A549 (cell line): Measurements from ENCODE around the gene ZNF227. TPM values are rescaled to one million over a fixed set of nuclear protein-coding genes. Genes with fewer than 3 reads are reported as not detected.

ENCODE experiments used
- ATAC-seq, 2 experiments: fragments of 200-7000 bp in 1 of 2; fragments of >200 bp in 1 of 2; cut with Nextera tagmentation in 1 of 2; cut with Tn5 transposase in 1 of 2; 3 replicates each; pipeline versions ENCODE4 v1.8.0 to v1.9.1; 2018 to 2020; ENCODE audit warnings: mild to moderate bottlenecking in 1 of 2, moderate library complexity in 1 of 2
- CTCF ChIA-PET: fragments of 300-600 bp; sonication (Branson Sonifier 250); formaldehyde crosslinking; extraction: SDS; loops from one replicate; lab custom pipeline; 2021; ENCODE audit warnings: antibody characterized with exemption, inconsistent platforms; lab: Yijun Ruan, JAX
- POLR2A ChIA-PET: fragments of 350-600 bp; formaldehyde crosslinking; extraction: SDS; loops from one replicate; lab custom pipeline; 2021; ENCODE audit warnings: antibody characterized with exemption, inconsistent platforms; lab: Yijun Ruan, JAX
- DNase-seq, 2 experiments: peaks; one replicate each; pipeline versions ENCODE4 v3.0.0 to v3.0.0-alpha.2; 2011 to 2016; ENCODE audit warnings: low read depth in 1 of 2, low spot score in 1 of 2
- FAIRE-seq: peaks from 2 replicates; lab custom pipeline; 2011; peaks lifted over from hg19 to GRCh38; lab: Jason Lieb, UNC
- H3K27ac ChIP-seq, 2 experiments: fragments of >200 bp; sonication (Bioruptor Twin); formaldehyde crosslinking; 3 replicates each; pipeline ENCODE4 v1.5.1; 2016 to 2017
- H3K4me1 ChIP-seq: fragments of >200 bp; sonication (Bioruptor Twin); formaldehyde crosslinking; 3 replicates; pipeline ENCODE4 v1.6.1; 2016
- H3K4me2 ChIP-seq: fragments of >200 bp; sonication (Bioruptor Twin); formaldehyde crosslinking; 3 replicates; pipeline ENCODE4 v1.6.1; 2016
- H3K4me3 ChIP-seq: fragments of >200 bp; sonication (Bioruptor Twin); formaldehyde crosslinking; 3 replicates; pipeline ENCODE4 v1.5.1; 2016
- H3K9me3 ChIP-seq: fragments of >200 bp; sonication (Bioruptor Twin); formaldehyde crosslinking; 3 replicates; pipeline ENCODE4 v1.6.1; 2016
- CBX2 ChIP-seq: fragments of 200-600 bp; sonication (generic); IDR thresholded peaks from 2 replicates; pipeline ENCODE4 v1.6.1; 2016; ENCODE audit warnings: low read depth, mild to moderate bottlenecking, borderline replicate concordance
- E2F6 ChIP-seq: IDR thresholded peaks from 2 replicates; pipeline ENCODE4 v1.6.1; 2012; ENCODE audit warnings: low read depth, borderline replicate concordance
- FOSB ChIP-seq: fragments of 250-450 bp; sonication (Bioruptor Pico); IDR thresholded peaks from 2 replicates; pipeline ENCODE4 v1.5.0; 2020; ENCODE audit warnings: mild to moderate bottlenecking, moderate library complexity
- FOSL2 ChIP-seq, 2 experiments: fragments of 450-650 bp in 1 of 2; fragments of >200 bp in 1 of 2; sonication (Bioruptor Twin) in 1 of 2; formaldehyde crosslinking; IDR thresholded peaks; 2 replicates each; pipeline versions ENCODE4 v1.5.0 to v1.6.1; 2016 to 2020; ENCODE audit warnings: mild to moderate bottlenecking in 1 of 2, moderate library complexity in 1 of 2
- FOXS1 ChIP-seq: fragments of 250-450 bp; sonication (Bioruptor Pico); IDR thresholded peaks from 2 replicates; pipeline ENCODE4 v1.5.0; 2020; ENCODE audit warnings: mild to moderate bottlenecking, moderate library complexity
- HOXB13 ChIP-seq: fragments of 250-450 bp; sonication (Bioruptor Pico); IDR thresholded peaks from 2 replicates; pipeline ENCODE4 v1.5.0; 2020; ENCODE audit warnings: low read depth, mild to moderate bottlenecking, moderate library complexity
- HOXB5 ChIP-seq: fragments of 250-450 bp; sonication (Bioruptor Pico); IDR thresholded peaks from 2 replicates; pipeline ENCODE4 v1.5.0; 2020; ENCODE audit warnings: mild to moderate bottlenecking, moderate library complexity
- JUN ChIP-seq, 2 experiments: fragments of >200 bp; sonication (Bioruptor Twin); formaldehyde crosslinking; IDR thresholded peaks; 2 replicates in 1 of 2; 3 replicates in 1 of 2; pipeline ENCODE4 v1.6.1; 2016 to 2017
- JUNB ChIP-seq: fragments of >200 bp; sonication (Bioruptor Twin); formaldehyde crosslinking; IDR thresholded peaks from 2 replicates; pipeline ENCODE4 v1.6.1; 2016
- KDM5A ChIP-seq: fragments of 200-600 bp; sonication (generic); IDR thresholded peaks from 2 replicates; pipeline ENCODE4 v1.6.1; 2016; ENCODE audit warnings: antibody characterized with exemption, mild to moderate bottlenecking
- PHF8 ChIP-seq: fragments of 200-600 bp; sonication (generic); IDR thresholded peaks from 2 replicates; pipeline ENCODE4 v1.6.1; 2016; ENCODE audit warnings: low read depth, mild to moderate bottlenecking, antibody characterized with exemption, moderate library complexity, borderline replicate concordance
- POLR2A ChIP-seq: IDR thresholded peaks from 2 replicates; pipeline ENCODE4 v1.6.1; 2012; ENCODE audit warnings: mild to moderate bottlenecking, low read length
- RARB ChIP-seq: fragments of 250-450 bp; sonication (Bioruptor Pico); IDR thresholded peaks from 2 replicates; pipeline ENCODE4 v1.8.0; 2021; ENCODE audit warnings: mild to moderate bottlenecking, moderate library complexity
- RFX5 ChIP-seq: fragments of 450-650 bp; IDR thresholded peaks from 2 replicates; pipeline ENCODE4 v1.7.1; 2014; ENCODE audit warnings: antibody characterized with exemption, mild to moderate bottlenecking, moderate library complexity
- RNF2 ChIP-seq: fragments of 200-600 bp; sonication (generic); IDR thresholded peaks from 2 replicates; pipeline ENCODE4 v1.6.1; 2016; ENCODE audit warnings: low read depth, mild to moderate bottlenecking, antibody characterized with exemption, moderate library complexity, borderline replicate concordance
- TP53 ChIP-seq: fragments of 250-450 bp; sonication (Bioruptor Pico); IDR thresholded peaks from 2 replicates; pipeline ENCODE4 v1.5.0; 2021; ENCODE audit warnings: mild to moderate bottlenecking, moderate library complexity
- WGBS: methylation state at CpG from one replicate; pipeline ENCODE4 v1.1.6; 2017; ENCODE audit errors: missing lambda C conversion rate; 5-methylcytosine and 5-hydroxymethylcytosine counted together
- polyA minus RNA-seq: library from RNA; depleted of rRNA, polyadenylated mRNA; stranded (reverse); fragments of >200 nt; gene quantifications from 2 replicates; pipeline ENCODE4 v1.2.3, GENCODE V29; 2011; rRNA and poly(A)+ RNA removed
- polyA plus RNA-seq, 4 experiments: library from polyadenylated mRNA; depleted of rRNA in 3 of 4; stranded (reverse); fragments of >200 nt; fragmentation: RNase III in 1 of 4; extraction: RNeasy Plus Mini Kit Qiagen cat#74134 plus additional on column Dnase treatment in 1 of 4; gene quantifications; 2 replicates in 3 of 4; 3 replicates in 1 of 4; pipeline ENCODE4 v1.2.3, GENCODE V29; 2011 to 2017
- TF ChIP-seq, protein P1 (sequence below): IDR thresholded peaks from 2 replicates; pipeline ENCODE4 v1.6.1; 2012
- TF ChIP-seq, protein P2 (sequence below): fragments of >200 bp; sonication (Bioruptor Twin); formaldehyde crosslinking; IDR thresholded peaks from 3 replicates; pipeline ENCODE4 v1.5.1; 2016
- TF ChIP-seq, protein P3 (sequence below): fragments of 150-350 bp; IDR thresholded peaks from 2 replicates; pipeline ENCODE4 v1.6.1; 2014; ENCODE audit warnings: low read depth, mild to moderate bottlenecking, low read length

Gene ZNF227
- polyA plus RNA-seq (2011; rRNA removed), result 15.8 and 17.1 TPM in 2 replicates
- polyA plus RNA-seq (2012; cell fraction: cytosol; rRNA removed), result 3.8 and 4.0 TPM in 2 replicates
- polyA plus RNA-seq (2012; cell fraction: nucleus; rRNA removed), result 1.5 and 3.4 TPM in 2 replicates
- 10.1 to 10.4 TPM (median 10.1 TPM) in 3 replicates for polyA plus RNA-seq (2017; fragmentation: RNase III; extraction: RNeasy Plus Mini Kit Qiagen cat#74134 plus additional on column Dnase treatment)
- 21.7 and 22.4 TPM in 2 replicates for polyA minus RNA-seq

DNA sequence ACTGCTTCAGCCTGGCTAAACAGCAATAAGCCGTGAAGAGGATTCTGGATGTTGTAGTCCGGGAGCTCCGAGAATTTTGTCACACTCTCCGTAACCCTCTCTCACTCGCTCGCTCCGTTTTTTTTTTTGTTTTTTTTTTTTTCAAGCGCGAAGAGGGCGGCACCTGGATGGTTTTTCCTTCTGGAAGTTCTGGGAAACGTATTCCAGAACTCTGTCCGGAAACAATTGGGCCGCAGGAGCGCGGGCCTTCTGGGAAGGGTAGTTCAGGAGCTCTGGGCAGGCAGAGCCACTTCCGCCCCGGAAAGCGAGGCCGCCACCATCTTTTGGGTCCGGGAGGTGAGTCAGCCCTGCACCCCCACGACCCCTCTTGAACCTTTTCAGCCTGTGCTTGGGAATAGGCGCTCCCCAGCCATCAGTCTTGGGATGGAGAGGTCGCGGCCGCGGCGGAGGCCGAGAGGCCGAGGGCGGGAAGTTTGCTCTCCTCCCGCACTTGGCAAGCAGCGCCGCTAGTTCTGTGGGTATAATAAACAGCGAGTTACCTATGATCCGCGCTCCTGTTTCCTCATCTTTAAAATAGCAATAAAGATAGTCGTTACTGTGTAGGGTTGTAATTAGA lies at the start of gene ZNF227:
TSS of gene ZNF227 (plus strand) at position 283 of the 616 bp plus-strand sequence. CDS start 5,261 bp downstream, outside the sequence.
- TF ChIP-seq E2F6 (peak; percentile 34; the same call in 1 of the 2 replicates), HOXB5 (CRISPR knock-in tag) (no peak), KDM5A (no peak), PHF8 (peak; percentile 80), FOSL2 (IDR thresholded peaks at IDR 0.05) (peak; percentile 61), FOSL2 (CRISPR knock-in tag; IDR thresholded peaks at IDR 0.05) (peak; percentile 93), POLR2A (peak; percentile 70), CBX2 (no peak), JUNB (no peak), JUN (IDR thresholded peaks at IDR 0.05) (peak in 1 of 2 experiments; percentile 82), TP53 (CRISPR knock-in tag) (no peak), FOXS1 (CRISPR knock-in tag) (no peak)
- TF ChIP-seq, protein P1, sequence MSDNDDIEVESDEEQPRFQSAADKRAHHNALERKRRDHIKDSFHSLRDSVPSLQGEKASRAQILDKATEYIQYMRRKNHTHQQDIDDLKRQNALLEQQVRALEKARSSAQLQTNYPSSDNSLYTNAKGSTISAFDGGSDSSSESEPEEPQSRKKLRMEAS, result peak; percentile 58
- TF ChIP-seq, protein P2, sequence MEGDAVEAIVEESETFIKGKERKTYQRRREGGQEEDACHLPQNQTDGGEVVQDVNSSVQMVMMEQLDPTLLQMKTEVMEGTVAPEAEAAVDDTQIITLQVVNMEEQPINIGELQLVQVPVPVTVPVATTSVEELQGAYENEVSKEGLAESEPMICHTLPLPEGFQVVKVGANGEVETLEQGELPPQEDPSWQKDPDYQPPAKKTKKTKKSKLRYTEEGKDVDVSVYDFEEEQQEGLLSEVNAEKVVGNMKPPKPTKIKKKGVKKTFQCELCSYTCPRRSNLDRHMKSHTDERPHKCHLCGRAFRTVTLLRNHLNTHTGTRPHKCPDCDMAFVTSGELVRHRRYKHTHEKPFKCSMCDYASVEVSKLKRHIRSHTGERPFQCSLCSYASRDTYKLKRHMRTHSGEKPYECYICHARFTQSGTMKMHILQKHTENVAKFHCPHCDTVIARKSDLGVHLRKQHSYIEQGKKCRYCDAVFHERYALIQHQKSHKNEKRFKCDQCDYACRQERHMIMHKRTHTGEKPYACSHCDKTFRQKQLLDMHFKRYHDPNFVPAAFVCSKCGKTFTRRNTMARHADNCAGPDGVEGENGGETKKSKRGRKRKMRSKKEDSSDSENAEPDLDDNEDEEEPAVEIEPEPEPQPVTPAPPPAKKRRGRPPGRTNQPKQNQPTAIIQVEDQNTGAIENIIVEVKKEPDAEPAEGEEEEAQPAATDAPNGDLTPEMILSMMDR, result no peak

DNA sequence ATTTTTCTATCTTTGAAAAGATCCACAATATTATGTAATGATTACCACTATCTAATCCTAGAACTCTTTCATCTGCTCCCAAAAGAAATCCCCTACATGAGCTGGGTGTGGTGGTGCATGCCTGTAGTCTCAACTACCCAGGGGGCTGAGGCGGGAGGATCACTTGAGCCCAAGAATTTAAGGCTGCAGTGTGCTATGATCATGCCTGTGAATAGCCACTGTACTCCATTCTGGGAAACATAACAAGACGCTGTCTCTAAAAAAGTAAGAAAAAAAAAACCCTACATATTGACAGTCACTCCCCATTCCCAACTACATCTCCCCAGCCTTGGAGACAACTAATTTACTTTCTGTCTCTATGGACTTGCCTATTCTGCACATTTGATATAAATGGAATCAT lies 48.5 kb upstream of the ZNF227 start:
- CTCF ChIA-PET, result interaction anchor here (1.0 kb wide), 1 partner anchor 10 kb away, joined by 3 read pairs; no protein-coding TSS in a partner anchor
- POLR2A ChIA-PET, result interaction anchor here (1.6 to 2.0 kb wide), 2 partner anchors 48 to 336 kb away, joined by 5 to 27 read pairs; partner anchors contain the start of genes ZNF180 and ZNF227
- peaks cover 82% of the 10 kb centered on the region for H3K9me3 ChIP-seq
- ATAC-seq, result no peak
- FAIRE-seq, result peak; percentile 63
- no peak for TF ChIP-seq RNF2
- TF ChIP-seq, protein P3, sequence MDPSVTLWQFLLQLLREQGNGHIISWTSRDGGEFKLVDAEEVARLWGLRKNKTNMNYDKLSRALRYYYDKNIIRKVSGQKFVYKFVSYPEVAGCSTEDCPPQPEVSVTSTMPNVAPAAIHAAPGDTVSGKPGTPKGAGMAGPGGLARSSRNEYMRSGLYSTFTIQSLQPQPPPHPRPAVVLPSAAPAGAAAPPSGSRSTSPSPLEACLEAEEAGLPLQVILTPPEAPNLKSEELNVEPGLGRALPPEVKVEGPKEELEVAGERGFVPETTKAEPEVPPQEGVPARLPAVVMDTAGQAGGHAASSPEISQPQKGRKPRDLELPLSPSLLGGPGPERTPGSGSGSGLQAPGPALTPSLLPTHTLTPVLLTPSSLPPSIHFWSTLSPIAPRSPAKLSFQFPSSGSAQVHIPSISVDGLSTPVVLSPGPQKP, result no peak
- H3K4me2 ChIP-seq, result peak overlapping the region; percentile 80; the same call in 1 of the 3 replicates
- peak overlapping the region; percentile 71; the same call in 2 of the 3 replicates for H3K4me3 ChIP-seq
- DNase-seq, result no peak
- 93% methylated on average over 2 of the region's 2 CpGs for WGBS
- H3K27ac ChIP-seq, result no peak overlapping the region
- 0 out of 3 replicates have a peak, but pooled peaks cover 4% of the 10 kb centered on the region for H3K4me1 ChIP-seq

More for the DNA sequence above, at the start of gene ZNF227:
- peak; percentile 98 to 99 for ATAC-seq
- Histone ChIP-seq H3K4me1 (peaks cover 7% of the 10 kb centered on the region), H3K9me3 (peaks cover 46% of the 10 kb centered on the region), H3K4me2 (peak within 1 kb of the TSS; percentile 78), H3K4me3 (peak within 1 kb of the TSS; percentile 77), H3K27ac (peak within 1 kb of the TSS; percentile 81 to 90)
- ChIA-PET POLR2A (interaction anchor here (0.7 to 1.6 kb wide), 12 partner anchors 28 to 385 kb away, joined by 3 to 27 read pairs (median 4); partner anchors contain the start of genes ZNF112, ZNF180, ZNF221 and ZNF223), CTCF (interaction anchor here (0.6 to 0.7 kb wide), 3 partner anchors 91 to 509 kb away, joined by 3 to 4 read pairs (median 3); no protein-coding TSS in a partner anchor)
- DNase-seq, result peak; percentile 86 to 98
- WGBS, result 2% methylated on average over 37 of the region's 37 CpGs
- FAIRE-seq, result peak; percentile 90

DNA sequence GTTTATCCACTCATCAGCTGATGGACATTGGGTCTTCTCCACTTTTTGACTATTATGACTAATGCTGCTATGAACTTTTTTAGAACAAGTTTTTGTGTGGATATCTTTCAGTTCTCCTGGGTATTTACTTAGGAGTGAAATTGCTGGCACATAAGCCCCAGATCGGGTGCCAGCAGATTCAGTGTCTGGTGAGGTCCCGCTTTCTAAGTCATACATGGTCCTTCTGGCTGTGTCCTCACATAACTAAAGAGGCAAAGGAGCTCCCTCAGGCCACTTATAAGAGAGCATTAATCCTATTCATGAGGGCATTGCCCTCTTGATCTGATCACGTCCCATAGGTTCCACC lies 48.0 kb upstream of the ZNF227 start:
- Histone ChIP-seq H3K4me3 (peak overlapping the region; percentile 71), H3K4me2 (peak overlapping the region; percentile 80), H3K4me1 (0 out of 3 replicates have a peak, but pooled peaks cover 4% of the 10 kb centered on the region), H3K9me3 (peaks cover 82% of the 10 kb centered on the region), H3K27ac (peak overlapping the region; percentile 81 to 89)
- POLR2A ChIA-PET, result interaction anchor here (0.9 to 2.0 kb wide), 7 partner anchors 12 to 336 kb away, joined by 3 to 27 read pairs (median 5); partner anchors contain the start of genes ZNF180, ZNF227 and ZNF45
- CTCF ChIA-PET, result interaction anchor here (1.0 kb wide), 1 partner anchor 10 kb away, joined by 3 read pairs; no protein-coding TSS in a partner anchor
- no peak for TF ChIP-seq PHF8
- 0 out of 2 replicates have a peak, but pooled peaks have one; percentile 8 for TF ChIP-seq RFX5
- TF ChIP-seq RARB, result no peak
- TF ChIP-seq HOXB13 (CRISPR knock-in tag), result 0 out of 2 replicates have a peak, but pooled peaks have one; percentile 36
- no peak for TF ChIP-seq FOSB
- DNase-seq (no peak), ATAC-seq (no peak; a peak in 2 of 6 replicates), FAIRE-seq (no peak)
- 23% methylated on average over 3 of the region's 3 CpGs for WGBS
